Activated naive CD4-positive, alpha-beta T cell (primary cell): ENCODE measurements around the gene STARD7.
"Not testable (repeated sequence)": the region's sequence is repeated elsewhere in the genome, so short reads cannot be mapped to it uniquely, and the experiment has no call there.

ENCODE experiments used
- DNase-seq, 4 experiments: peaks; one replicate each; lab custom pipeline; 2025; lab: John Stamatoyannopoulos, UW

The STARD7 gene

DNA sequence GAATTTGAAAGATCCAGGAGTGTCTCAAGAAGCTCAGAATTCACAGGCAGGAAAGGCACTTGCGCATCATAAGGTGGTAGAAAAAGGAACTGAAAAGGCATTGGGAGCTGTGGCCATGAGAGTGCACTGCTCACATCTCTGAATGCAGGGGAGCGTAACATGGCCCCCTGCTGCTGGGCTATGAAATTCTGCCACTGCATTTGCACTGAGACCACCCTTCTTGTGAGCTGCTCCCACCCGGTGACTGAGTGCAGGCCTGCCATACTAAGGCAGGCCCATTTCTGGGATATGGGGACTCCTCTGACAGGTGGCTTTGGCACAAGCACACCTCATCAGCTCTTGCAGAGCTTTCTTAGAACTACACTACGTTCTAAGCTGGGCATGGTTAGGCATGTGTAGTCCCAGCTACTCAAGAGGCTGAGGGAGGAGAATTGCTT lies 25.3 kb upstream of the STARD7 start:
- DNase-seq = no peak

DNA sequence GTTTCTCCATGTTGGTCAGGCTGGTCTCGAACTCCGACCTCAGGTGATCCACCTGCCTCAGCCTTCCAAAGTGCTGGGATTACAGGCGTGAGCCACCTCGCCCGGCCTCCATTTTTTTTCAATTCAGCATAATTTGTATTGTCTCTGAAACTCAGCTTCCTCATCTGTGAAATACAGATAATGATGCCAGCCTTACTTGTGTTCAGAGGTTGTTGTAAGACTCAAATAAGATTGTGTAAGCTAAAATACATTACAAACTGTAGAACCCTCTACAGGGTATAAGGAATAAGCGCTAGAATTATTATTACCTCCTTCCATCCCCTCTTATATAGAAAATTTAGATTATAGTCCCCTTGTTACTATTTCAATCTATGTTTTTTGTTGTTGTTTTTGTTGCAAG lies 24.8 kb upstream of the STARD7 start:
- DNase-seq = no peak

DNA sequence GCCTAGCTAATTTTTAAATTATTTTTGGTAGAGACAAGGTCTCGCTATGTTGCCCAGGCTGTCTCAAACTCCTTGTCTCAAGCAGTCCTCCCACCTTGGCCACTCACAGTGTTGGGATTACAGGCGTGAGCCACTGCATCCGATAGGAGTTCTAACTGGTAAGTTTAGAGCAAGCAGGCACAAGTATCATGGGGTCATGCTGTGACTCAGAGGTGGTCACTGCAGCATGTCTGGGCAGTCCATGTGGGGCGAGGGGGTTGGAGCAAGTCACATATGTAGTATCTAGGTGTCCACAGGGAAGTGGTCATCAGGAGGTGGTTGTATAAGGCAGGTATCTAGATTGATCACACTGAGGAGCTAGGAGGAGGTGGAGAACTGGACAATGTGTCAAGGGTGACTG lies 22.7 kb upstream of the STARD7 start:
- DNase-seq = no peak

DNA sequence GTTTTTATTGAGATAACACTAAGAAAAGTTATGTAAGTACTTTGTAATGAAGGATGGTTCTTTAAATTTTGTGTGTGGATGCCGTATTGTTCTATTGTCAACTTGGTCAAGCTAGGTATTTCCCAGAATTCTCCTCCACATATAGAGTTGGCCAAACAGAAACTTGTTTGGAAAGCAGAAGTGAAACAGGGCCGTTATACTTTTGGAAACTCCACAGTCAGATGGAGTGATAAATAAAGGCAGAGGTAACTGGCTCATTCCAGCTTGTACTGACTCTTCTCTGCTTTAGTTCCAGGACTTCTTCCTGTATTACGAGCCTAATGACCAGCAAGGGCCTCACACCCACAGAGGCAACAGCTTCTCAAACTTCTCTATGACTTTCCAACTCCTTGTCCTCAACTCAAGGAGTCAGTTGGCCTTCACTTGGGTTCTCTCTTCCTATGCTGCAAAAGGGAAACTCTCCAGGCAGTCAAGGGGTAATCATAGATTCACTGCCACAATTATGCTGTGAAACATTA lies 16.4 kb upstream of the STARD7 start:
- no peak for DNase-seq

DNA sequence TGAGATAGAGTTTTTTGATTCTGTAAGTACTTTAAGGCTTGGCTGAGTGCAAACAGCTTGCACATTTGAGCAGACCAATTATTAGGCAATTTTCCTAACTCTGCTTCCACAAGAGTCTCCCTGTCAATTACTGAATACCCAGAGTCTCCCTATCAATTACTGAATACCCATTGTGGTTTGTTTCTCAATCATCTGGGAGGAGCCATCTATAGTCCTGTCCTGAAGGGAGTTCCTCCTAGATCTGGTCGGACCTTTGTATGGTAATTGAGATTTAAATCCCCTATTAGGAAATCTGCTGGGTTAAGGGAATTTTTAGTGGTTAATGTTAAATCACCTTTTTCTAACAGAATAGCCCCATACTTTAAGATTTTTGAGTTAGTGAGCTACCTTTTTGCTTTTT lies 12.5 kb upstream of the STARD7 start:
- not testable (repeated sequence) for DNase-seq

DNA sequence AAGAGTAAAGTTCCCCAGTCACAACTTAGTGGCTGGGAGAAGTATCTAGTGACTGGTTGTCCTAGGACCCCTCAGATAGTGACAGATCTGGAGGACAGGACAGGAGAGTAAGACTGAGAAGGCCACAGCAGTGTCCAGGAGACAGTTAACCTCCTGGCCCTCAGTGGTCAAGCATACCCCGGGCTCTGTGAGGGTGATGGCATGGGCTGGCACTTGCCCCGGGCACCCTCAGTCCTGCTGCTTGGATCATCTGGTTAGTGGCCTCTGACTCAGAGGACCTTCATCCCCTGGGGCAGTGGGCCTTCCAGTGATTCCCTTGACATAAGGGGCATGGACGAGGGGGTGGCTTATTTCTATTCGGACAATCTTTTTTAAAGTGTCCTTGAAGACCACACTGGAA lies 11.3 kb upstream of the STARD7 start:
- not testable (repeated sequence) for DNase-seq

DNA sequence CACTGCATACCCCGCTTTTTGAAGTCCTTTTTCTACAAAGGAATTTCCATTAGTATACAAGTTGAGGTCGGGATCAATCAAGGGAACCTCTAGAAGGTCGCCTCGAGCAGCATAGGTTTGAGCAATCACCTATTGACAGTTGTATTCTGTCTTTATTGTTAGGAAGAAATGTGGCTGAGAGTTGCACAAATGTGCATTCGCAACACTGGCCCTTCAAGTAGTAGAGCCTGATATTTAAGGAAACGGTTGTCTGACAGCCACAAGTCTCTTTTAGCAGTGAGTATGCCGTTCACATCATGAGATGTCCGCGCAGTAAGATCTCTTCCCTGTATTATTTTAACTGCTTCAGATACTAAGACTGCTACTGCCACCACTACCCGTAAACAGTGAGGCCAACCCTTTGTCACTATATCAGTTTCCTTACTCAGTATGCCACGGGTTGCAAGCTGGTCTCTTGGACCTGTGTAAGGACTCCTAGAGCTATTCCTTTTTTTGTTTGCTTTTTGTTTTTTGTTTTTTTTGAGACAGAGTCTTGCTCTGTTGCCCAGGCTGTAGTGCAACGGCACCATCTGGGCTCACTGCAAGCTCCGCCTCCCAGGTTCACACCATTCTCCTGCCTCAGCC lies 10.0 kb upstream of the STARD7 start:
- DNase-seq = no peak

DNA sequence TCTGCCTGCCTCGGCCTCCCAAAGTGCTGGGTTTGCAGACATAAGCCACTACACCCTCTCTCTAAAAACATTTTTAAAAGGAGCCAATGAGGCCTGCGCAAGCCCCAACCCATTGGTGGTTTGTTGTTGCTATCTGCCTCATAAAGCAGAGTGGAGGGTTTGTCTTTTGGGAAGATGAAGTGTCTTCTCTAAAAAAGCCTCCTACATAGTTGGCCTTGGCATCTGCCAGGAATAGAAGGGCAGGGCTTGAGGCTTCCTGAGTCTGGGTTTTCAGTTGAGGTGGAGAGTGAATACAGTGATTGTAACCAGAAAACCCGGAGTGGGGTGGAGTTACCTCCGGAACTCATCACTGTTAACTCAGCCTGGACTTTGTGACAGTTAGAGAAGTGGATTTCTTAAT lies 5.9 kb upstream of the STARD7 start:
- DNase-seq = no peak

DNA sequence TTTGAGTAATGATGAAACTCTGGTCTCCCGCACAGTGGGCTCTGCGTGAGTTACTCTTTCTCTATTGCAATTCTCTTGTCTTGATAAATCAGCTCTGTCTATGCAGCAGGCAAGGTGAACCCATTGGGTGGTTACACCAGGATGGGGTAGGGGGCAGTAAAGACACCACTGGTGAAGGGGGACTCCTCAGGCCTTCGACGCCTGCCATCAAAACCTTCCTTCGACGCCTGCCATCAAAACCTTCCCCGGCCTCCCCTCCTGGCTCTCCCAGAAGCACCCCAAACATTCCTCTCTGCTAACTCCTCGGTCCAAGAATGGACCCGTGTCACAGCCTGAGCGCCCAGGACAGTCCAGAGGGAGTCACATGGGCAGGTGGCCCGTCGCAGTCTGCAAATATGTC lies 4.8 kb upstream of the STARD7 start:
- DNase-seq = no peak

DNA sequence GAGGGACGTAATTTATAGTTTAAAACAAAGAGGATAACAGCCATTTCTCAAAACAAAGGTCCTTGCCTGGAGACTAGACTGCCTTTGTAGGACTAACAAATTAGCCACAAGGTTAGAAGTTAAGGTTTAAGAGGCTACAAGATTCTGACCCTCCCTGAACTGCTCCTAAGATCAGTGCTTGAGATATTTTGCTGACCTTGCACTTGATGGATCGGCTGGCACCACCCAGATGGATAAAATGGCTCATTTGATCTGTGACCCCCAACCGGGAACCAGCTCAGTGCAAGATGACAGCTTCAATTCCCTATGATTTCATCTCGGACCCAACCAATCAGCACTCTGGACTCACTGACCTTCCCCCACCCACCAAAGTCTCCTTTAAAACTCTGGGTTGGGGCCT lies 3.7 kb upstream of the STARD7 start:
- DNase-seq = no peak

DNA sequence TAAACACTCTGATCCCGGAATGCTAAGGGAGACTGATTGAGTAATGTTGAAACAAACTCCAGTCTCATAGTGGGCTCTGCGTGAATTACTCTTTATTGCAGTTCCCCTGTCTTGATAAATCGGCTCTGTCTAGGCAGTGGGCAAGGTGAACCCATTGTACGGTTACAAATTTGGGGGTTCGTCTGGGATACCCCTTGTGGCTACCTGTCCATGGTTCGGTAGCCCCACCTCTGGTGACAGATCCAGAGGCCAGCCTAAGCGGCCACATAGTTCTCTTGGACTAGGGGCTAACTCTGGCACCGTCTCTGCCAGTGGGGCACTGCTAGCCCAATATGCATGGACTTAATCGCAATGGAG lies 1.1 kb upstream of the STARD7 start:
- DNase-seq = no peak

DNA sequence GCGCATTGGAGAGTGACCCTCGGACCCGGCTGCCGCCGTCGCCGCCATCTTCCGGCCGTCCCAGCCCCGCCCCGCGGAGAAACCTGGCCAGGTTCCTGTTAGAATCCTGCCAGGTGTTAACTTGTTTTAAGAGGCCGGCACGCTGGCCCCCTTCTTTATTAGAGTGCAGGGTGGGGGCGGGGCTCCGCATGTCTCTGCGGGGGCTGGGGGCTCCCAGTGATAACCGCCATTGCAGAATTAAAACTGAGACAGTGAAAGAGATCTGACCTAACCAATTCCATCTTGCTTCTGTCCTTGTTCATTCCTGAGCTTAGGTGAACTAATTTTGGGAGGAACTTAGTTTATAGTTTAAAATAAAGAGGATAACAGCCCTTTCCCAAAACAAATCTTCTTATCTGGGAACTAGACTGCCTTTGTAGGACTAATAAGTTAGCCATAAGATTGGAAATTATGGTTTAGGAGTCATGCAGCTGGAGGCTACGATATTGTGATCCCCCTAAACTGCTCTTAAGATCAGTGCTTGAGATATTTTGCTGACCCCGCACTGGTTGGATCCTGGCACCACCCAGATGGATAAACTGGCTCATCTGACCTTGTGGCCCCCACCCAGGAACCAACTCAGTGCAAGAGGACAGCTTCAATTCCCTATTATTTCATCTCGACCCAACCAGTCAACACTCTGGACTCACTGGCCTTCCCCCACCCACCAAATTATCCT lies 543 bp upstream of the STARD7 start:
- no peak for DNase-seq

DNA sequence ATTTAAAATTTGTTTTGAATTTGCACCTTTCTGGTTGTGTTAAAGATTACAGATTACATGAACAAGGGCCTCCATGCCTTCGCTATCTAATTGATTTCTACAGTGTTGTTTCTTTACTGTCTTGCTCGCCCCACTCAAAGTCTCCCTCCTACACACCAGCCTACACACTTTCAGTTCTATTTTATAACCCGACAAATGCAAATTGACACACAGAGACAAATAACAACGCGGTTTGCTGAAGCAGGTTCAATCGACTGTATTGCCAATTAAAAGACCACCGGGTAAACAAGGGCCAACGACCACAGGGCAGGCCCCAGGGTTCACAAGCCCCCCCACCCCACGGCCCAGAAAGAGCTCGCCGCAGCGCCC lies 869 bp downstream of the STARD7 start:
- DNase-seq = no peak

DNA sequence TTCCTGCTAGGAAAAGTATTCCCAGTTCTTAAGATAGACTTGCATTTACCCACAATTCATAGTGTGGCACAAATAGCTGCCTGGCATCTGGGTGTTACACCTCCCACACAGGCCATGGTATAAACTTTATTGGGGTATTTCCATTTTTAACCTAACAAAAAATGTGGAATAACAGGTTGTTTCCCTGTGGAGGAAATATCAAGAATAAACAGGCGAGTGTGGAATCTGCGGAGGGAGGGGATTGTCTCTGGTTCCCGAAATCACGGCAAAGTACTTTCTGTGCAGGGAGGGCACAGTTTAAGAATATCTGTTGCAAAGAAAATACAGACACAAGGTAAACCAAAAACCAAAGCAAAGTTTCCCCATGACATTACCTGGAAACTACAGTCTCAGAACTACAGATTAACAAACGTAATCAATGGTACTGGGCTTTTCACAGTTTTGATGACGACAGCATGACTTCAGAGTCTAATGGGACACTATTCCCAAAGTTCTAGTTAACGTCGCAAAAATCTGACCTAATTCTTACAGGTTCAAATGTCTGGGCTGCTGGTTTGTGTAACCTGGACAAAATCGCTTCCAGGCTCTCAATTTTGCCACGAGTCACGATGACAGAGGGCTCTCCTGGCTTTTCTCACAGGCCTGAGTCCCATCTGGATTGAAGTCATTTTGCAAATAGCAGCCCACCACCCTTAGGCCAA lies 1.4 kb downstream of the STARD7 start:
- DNase-seq = no peak

DNA sequence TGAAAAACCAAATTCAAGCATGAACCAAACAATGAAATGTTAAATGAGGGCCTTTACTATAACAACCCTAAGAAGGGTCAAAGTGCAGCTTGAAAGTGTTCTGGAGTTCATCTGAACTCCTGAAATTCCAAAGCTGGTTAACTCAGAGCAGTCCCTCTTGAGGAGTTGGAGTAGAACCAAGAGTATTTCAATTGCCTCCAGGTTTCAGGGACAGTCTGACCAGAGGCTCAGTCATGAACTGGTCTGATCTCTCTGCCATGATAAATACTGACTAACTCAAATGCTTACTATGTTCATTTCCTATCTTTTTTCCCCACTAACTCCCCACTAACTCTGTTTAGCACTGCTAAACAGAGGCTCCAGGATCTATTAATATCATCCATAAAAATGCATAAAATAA lies 2.7 kb downstream of the STARD7 start:
- DNase-seq = no peak

DNA sequence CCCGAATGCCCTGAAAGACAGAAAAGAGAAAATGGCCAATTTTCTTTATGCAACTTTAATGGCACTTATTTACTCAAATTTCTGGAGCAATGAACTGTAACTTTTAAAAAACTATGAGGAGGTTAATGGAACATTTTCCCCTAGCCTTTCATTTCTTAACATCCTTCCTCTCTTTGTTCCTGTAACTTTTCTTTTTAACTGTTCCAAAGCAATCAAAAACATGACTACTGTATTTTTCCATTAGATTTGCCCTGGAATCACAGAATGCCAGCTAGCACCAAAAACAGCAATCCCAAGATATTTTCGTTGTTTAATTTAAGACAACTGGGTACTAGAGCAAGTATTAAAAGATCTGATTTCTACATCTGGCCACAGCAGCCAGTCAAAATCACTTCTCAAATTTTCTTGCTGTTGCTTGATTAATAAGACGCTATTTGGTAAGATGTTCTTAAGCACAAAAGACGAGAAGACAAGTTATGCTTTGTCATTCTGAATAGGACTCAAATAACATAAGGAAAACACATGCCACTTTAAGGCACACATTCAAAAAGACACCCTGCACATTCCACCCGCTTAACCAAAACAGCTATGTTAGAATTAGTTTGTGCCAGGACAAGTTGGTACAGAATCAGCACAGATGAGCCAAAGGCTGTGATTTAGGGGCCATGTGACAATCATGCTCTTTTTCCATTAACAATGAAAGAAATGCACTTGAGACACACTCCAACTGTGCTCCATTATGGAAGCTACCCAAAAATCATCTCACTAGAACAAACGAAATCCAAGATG lies 3.6 kb downstream of the STARD7 start:
- no peak for DNase-seq

DNA sequence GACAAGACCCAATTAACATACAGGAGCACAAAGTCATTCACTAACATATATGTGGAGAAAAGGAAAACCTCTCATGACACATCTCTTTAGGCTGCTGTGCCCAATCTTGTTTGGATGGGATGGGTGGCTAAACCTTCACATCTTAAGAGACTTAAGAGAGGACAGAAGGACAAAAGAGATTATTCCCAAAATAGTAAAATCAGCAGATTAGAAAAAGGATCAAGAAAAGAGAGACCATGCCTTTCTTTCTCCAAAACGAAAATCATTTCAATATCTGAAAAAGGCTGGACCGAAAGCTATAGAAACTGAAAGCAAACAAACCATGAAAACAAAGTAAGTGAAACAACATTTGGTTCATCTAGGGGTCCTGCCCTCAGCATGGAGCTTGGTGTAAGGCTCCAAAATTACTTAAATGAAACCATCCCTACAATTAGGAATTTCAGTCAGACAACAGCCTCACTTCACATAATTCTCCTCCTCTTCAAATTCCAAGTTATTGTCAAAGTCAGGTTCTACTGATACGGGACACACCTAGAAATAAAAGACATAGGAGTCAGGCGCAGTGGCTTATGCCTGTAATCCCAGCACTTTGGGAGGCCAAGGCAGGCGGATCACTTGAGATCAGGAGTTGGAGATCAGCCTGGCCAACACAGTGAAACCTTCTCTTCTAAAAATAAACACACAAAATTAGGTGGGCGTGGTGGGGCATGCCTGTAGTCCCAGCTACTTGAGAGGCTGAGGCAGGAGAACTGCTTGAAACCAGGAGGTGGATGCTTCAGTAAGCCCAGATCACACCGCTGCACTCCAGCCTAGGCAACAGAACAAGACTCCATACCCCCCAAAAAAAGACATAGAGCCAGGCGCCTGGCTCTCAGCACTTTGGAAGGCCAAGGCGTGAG lies 5.2 kb downstream of the STARD7 start:
- no peak for DNase-seq

DNA sequence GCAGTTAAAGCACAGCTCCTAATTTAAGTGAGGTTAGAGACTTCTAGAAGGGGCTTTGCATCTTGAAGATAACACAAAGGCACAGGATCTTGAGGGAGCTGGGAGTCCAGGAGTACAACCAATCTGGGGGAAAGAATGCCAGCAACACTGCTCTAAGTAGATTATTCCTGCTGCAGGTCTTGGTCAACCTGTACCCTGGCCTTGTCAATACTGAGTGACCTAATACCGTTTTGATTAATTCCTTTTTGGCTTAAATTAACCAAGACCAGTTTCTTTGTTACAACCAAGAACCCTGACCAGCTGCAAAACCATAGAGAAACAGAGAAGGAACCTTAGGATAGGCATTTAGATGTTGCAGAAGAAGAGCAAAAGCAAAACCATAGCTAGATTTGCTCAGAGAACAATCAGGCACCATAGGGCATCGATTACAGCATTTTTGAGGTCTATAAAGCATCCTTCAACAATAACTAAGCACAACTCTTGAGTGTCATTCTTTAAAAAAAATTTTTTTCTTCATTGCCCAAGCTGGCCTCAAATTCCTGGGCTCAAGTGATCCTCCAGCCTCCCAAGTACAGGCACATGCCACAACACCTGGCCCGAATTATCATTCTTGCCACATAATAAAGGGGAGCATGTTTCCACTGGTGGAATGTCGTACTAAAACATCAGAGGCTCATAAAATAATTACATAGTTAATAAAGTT lies 6.3 kb downstream of the STARD7 start:
- no peak for DNase-seq

DNA sequence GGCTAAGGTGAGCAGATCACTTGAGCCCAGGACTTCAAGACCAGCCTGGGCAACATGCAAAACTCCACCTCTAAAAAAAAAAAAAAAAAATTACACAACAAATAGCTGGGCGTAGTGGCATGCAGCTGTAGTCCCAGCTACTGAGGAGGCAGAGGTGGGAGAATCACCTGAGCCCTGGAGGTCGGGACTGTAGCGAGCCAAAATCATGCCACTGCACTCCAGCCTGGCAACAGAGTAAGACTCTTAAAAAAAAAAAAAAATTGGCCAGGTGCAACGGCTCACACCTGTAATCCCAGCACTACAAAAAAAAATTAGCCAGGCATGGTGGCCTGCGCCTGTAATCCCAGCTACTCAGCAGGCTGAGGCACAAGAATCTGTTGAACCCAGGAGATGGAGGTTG lies 7.3 kb downstream of the STARD7 start:
- DNase-seq = no peak

DNA sequence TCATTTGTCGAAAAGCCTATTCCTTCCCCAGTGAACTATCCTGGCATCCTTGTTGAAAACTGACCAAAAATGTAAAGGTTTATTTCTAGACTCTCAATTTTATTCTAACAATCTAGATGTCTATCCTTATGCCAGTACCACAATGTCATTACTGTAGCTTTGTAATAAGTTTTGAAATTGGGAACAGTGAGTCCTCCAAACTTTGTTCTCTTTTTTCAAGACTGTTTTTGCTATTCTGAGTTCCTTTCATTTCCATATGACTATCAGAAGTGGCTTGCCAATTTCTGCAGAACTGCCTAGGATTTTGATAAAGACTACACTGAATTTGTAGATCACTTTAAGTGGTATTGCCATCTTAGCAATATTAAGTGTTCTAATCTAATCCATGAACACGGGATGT lies 9.7 kb downstream of the STARD7 start:
- no peak for DNase-seq
